ENCODE measurements around the gene DPH1. TPM values are rescaled to one million over a fixed set of nuclear protein-coding genes. Genes with fewer than 3 reads are reported as not detected.
A peak's percentile ranks its signal among the peaks of the same experiment; 100 is the strongest.

DPH1 gene
- total and polyA plus RNA-seq, 7 donors, result 7.2 to 60.1 (median 27.6) TPM

DNA sequence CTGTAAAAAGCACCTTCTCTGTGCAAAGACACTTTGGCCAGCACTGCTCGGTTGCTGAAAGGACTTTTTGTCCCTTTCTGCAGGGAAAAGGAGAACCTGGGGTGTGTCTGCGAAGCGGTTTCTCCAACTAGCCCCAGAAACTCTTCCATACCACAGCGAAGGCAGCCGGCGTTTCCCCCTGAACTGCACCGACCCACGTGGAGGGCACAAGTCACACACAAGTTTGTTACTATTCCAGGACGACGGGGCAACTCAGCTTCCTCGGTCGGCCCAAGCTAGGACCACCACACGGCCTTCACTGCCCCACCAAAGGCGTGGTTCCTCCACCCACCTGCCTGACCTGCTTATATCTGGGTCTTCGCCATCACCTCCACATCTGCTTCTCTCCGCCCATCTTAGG, 6.7 kb upstream of the DPH1 start:
- H3K4me3 ChIP-seq, result peak overlapping the region in 1 of 4 donors; percentile 55
- WGBS, 2 donors, result 40 to 46% methylated on average over 16 of the region's 16 CpGs
- H3K27ac ChIP-seq, result no peak overlapping the region
- no peak for TF ChIP-seq EP300 (IDR thresholded peaks at IDR 0.05)
- TF ChIP-seq POLR2A (IDR thresholded peaks at IDR 0.05), result no peak
- TF ChIP-seq, protein P1, sequence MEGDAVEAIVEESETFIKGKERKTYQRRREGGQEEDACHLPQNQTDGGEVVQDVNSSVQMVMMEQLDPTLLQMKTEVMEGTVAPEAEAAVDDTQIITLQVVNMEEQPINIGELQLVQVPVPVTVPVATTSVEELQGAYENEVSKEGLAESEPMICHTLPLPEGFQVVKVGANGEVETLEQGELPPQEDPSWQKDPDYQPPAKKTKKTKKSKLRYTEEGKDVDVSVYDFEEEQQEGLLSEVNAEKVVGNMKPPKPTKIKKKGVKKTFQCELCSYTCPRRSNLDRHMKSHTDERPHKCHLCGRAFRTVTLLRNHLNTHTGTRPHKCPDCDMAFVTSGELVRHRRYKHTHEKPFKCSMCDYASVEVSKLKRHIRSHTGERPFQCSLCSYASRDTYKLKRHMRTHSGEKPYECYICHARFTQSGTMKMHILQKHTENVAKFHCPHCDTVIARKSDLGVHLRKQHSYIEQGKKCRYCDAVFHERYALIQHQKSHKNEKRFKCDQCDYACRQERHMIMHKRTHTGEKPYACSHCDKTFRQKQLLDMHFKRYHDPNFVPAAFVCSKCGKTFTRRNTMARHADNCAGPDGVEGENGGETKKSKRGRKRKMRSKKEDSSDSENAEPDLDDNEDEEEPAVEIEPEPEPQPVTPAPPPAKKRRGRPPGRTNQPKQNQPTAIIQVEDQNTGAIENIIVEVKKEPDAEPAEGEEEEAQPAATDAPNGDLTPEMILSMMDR (IDR thresholded peaks at IDR 0.05), result no peak
- no peak for TF ChIP-seq POLR2AphosphoS5 (IDR thresholded peaks at IDR 0.05)
- H3K4me1 ChIP-seq, result peaks cover 0 to 32% (median 30%) of the 10 kb centered on the region in 4 donors
- peaks cover 20 to 65% (median 34%) of the 10 kb centered on the region in 3 donors for H3K27me3 ChIP-seq
- intact Hi-C loops (cut with DNase I), result no loop called here
- H3K36me3 ChIP-seq, result no peaks in the 10 kb centered on the region
- no peaks in the 10 kb centered on the region for H3K9me3 ChIP-seq
- DNase-seq, result no peak

DNA sequence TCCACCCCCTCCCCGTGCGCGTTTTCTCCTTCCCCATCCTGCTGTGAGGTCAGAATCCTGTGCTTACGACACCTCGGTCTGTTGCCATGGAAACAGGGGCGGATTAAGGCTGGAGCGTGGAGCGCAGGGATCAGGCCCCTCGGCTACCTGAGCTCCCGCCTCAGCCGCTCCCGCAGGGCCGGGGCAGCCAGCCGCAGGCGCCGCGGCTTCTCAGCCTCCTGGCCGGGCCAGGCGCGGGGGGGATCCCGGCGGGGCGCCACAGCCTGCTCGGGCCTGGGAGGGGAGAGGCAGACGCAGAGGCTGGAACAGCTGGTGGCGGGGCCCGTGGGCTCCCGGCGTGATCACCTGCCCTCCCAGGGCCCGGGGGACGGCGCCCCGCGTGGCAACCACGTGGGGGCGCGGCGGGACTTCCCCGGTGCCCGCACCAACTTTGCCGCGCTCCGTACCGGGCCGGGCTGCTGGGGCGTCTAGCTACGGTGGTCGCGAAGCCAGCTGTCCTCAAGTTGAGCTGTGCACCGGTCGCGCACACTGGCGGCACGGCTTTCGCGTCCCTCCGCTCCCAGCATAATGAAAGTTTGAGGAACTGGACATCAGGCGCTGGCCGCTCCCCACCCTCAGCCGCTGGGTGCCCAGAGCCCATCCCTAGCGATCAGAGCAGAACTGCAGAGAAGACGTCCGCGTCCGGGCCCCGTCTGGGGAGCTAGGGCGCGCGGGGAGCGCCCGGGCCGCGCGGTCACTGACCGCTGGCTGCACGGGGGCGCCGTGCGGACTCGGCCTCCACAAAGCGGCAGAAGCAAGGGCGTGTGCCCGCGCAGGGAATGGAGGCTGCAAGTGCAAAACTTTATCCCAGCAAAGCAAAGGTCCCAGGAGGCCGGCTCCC, 6.0 kb upstream of the DPH1 start:
- Histone ChIP-seq H3K27ac (no peak overlapping the region), H3K4me3 (peak overlapping the region; percentile 12 to 55 (median 48)), H3K36me3 (no peaks in the 10 kb centered on the region), H3K27me3 (peaks cover 20 to 67% (median 34%) of the 10 kb centered on the region in 3 donors), H3K9me3 (no peaks in the 10 kb centered on the region), H3K4me1 (peaks cover 0 to 32% (median 30%) of the 10 kb centered on the region in 4 donors)
- DNase-seq, result peak; percentile 81
- intact Hi-C loops (cut with DNase I), result loop anchor here (2.0 kb wide), 1 partner anchor 25 kb away; no protein-coding TSS in a partner anchor
- WGBS, 2 donors, result 2 to 3% methylated on average over 85 of the region's 85 CpGs
- TF ChIP-seq, protein P1 (IDR thresholded peaks at IDR 0.05), result no peak

DNA sequence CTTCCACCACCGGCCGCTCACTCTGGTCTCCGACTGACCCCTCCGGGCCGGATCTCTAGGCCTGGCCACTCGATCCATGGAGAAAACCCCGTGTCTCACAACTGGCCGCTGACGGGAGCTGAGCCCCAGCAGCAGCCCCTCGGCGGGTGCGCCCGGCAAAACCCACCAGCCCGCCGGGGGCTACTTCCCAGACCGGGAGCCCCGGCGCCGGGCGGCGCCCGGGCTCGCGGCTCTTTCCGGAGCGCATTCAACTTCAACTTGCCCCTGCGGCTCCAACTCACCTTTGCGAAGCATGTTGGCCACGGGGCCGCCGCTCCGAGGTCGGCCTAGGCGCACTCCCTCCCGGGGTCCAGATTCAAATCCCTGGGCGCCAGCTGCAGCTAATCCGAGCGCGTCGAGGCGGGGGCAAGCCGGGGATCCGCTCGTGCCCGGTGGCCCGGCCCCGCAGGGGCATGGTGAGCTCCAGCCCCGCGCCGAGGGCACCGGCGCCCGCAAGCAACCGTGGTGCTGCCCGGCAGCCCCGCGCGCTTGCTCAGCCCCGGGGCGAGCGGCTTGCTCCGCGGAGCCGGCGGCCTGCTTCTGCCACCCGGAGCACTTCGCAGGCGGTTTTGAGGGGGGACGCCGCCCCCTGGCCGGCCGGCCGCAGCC, 5.3 kb upstream of the DPH1 start:
- peak overlapping the region; percentile 21 to 55 (median 48) for H3K4me3 ChIP-seq
- intact Hi-C loops (cut with DNase I), result loop anchor here (2.0 kb wide), 1 partner anchor 26 kb away; no protein-coding TSS in a partner anchor
- no peak for DNase-seq
- no peak overlapping the region for H3K27ac ChIP-seq
- H3K4me1 ChIP-seq, result peaks cover 0 to 35% (median 34%) of the 10 kb centered on the region in 4 donors
- no peaks in the 10 kb centered on the region for H3K9me3 ChIP-seq
- peaks cover 20 to 73% (median 34%) of the 10 kb centered on the region in 3 donors for H3K27me3 ChIP-seq
- WGBS, 2 donors, result 1 to 2% methylated on average over 73 of the region's 73 CpGs
- TF ChIP-seq EP300 (IDR thresholded peaks at IDR 0.05), result no peak
- TF ChIP-seq POLR2AphosphoS5 (IDR thresholded peaks at IDR 0.05), result no peak
- TF ChIP-seq POLR2A (IDR thresholded peaks at IDR 0.05), result no peak
- TF ChIP-seq, protein P1 (IDR thresholded peaks at IDR 0.05), result no peak
- H3K36me3 ChIP-seq, result no peaks in the 10 kb centered on the region

DNA sequence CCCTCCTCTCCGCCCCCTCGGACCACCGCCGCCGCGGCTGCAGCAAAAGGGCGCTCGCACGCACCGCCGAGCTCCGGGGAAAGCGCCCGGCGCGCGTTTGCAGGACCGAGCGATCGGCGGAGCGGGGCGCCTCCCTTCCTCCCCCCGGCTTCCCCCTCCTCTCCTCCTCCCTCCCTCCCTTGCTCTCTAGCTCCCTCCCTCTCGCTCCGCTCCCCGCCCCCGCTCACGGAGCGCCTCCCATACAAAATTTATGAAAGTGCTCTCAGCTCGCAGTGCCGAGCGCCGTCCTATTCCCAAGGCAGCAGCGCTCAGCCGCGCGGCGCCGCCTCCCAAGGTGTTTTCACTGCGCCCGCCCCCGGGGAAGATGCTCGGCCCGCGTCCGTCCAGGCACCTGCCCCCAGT, 4.7 kb upstream of the DPH1 start, which contains the start of gene RTN4RL1:
Gene RTN4RL1, minus strand, starts transcription at position 115 of the 402 bp plus-strand sequence. CDS start 469 bp downstream, outside the sequence.
- Histone ChIP-seq H3K9me3 (no peaks in the 10 kb centered on the region), H3K4me1 (peaks cover 0 to 36% (median 35%) of the 10 kb centered on the region in 4 donors), H3K36me3 (no peaks in the 10 kb centered on the region), H3K27ac (peak within 1 kb of the TSS in 2 of 4 donors; percentile 19 to 20), H3K4me3 (peak within 1 kb of the TSS; percentile 21 to 55 (median 48)), H3K27me3 (peaks cover 20 to 74% (median 34%) of the 10 kb centered on the region in 3 donors)
- peak; percentile 81 for DNase-seq
- intact Hi-C loops (cut with DNase I), result loop anchor here (2.0 kb wide), 1 partner anchor 26 kb away; no protein-coding TSS in a partner anchor
- TF ChIP-seq POLR2A (IDR thresholded peaks at IDR 0.05) (no peak), POLR2AphosphoS5 (IDR thresholded peaks at IDR 0.05) (peak in 1 of 4 donors; percentile 27)
- WGBS, 2 donors, result 1% methylated on average over 47 of the region's 47 CpGs

Data from sigmoid colon (tissue), 7 donors.